Pericardium fibroblast (primary cell): ENCODE results near the gene ABCA9. TPM values are rescaled to one million over a fixed set of nuclear protein-coding genes. Genes with fewer than 3 reads are reported as not detected.

Source experiments
- total RNA-seq: library from RNA; depleted of rRNA; stranded (reverse); fragments of >200 nt; gene quantifications from 2 replicates; pipeline ENCODE4 v1.2.3, GENCODE V29; 2015

Gene ABCA9, protein sequence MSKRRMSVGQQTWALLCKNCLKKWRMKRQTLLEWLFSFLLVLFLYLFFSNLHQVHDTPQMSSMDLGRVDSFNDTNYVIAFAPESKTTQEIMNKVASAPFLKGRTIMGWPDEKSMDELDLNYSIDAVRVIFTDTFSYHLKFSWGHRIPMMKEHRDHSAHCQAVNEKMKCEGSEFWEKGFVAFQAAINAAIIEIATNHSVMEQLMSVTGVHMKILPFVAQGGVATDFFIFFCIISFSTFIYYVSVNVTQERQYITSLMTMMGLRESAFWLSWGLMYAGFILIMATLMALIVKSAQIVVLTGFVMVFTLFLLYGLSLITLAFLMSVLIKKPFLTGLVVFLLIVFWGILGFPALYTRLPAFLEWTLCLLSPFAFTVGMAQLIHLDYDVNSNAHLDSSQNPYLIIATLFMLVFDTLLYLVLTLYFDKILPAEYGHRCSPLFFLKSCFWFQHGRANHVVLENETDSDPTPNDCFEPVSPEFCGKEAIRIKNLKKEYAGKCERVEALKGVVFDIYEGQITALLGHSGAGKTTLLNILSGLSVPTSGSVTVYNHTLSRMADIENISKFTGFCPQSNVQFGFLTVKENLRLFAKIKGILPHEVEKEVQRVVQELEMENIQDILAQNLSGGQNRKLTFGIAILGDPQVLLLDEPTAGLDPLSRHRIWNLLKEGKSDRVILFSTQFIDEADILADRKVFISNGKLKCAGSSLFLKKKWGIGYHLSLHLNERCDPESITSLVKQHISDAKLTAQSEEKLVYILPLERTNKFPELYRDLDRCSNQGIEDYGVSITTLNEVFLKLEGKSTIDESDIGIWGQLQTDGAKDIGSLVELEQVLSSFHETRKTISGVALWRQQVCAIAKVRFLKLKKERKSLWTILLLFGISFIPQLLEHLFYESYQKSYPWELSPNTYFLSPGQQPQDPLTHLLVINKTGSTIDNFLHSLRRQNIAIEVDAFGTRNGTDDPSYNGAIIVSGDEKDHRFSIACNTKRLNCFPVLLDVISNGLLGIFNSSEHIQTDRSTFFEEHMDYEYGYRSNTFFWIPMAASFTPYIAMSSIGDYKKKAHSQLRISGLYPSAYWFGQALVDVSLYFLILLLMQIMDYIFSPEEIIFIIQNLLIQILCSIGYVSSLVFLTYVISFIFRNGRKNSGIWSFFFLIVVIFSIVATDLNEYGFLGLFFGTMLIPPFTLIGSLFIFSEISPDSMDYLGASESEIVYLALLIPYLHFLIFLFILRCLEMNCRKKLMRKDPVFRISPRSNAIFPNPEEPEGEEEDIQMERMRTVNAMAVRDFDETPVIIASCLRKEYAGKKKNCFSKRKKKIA (N-terminal part only)
- 45.8 and 56.8 TPM in 2 replicates for total RNA-seq

DNA sequence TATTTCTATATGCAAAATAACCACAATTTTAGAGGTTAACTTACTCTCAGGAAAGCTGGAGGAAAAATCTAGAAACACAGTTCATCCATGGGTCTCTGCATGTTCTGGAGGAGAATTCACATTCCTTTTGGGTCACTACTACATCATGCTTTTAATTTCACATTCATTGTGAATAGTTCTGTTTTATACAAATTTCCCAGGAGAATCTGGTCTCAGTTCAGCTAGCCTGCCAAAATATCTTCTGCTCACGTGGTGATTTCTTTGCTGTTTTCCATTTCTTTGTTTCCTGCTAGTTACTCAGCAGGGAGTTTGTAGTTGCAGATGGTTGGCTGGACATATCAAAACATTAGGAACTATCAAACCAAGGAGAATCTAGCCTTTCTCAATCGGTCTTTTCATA, at the start of gene ABCA9:
Gene ABCA9, minus strand, starts transcription at position 106 of the 400 bp plus-strand sequence. CDS start 9,801 bp downstream, outside the sequence.

DNA sequence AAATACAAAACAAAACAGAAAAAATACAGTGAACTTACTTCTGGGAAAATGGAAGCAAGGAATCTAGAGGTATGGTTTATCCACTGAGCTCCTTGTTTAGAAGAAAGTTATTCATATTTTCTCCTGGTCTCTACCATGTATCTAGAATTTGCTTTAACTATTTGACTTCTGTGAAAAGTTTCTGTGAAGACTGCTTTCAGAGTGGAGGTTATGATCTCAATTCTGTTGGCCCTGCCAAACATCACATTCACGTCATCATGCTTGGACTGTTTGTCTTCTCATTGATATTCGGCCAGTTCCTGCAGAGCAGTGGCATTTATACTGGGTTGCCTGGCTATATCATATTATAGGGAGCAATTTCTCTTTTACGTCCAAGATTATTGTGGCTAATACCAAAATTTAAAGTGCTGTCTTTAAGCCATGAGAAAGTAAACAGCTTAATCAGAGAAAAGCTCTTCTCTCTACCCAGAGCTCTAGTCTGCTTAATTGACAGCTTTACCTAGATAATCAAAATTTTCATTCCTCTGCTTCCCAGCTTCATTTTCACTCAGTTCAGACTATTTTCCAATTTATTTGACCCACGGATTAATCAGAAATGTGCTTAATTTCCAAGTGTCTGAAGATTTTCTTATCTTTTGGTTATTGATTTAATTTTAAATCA, 105.4 kb downstream of the ABCA9 start, which contains the start of gene ABCA8:
Gene ABCA8, minus strand, starts transcription at position 212 of the 661 bp plus-strand sequence. CDS start 13,358 bp downstream, outside the sequence.

Other genes with a start within 250 kb of the ABCA9 start
- gene ABCA8, start 105.5 kb downstream of the ABCA9 start, total RNA-seq = 58.8 and 67.2 TPM in 2 replicates
- 39.8 and 61.4 TPM in 2 replicates for gene ABCA6, start 81.0 kb upstream of the ABCA9 start, total RNA-seq
- 0.51 and 4.2 TPM in 2 replicates for gene ABCA10, start 167.9 kb upstream of the ABCA9 start, total RNA-seq